ENCODE results near the gene NBEAL2.

NBEAL2 gene, protein sequence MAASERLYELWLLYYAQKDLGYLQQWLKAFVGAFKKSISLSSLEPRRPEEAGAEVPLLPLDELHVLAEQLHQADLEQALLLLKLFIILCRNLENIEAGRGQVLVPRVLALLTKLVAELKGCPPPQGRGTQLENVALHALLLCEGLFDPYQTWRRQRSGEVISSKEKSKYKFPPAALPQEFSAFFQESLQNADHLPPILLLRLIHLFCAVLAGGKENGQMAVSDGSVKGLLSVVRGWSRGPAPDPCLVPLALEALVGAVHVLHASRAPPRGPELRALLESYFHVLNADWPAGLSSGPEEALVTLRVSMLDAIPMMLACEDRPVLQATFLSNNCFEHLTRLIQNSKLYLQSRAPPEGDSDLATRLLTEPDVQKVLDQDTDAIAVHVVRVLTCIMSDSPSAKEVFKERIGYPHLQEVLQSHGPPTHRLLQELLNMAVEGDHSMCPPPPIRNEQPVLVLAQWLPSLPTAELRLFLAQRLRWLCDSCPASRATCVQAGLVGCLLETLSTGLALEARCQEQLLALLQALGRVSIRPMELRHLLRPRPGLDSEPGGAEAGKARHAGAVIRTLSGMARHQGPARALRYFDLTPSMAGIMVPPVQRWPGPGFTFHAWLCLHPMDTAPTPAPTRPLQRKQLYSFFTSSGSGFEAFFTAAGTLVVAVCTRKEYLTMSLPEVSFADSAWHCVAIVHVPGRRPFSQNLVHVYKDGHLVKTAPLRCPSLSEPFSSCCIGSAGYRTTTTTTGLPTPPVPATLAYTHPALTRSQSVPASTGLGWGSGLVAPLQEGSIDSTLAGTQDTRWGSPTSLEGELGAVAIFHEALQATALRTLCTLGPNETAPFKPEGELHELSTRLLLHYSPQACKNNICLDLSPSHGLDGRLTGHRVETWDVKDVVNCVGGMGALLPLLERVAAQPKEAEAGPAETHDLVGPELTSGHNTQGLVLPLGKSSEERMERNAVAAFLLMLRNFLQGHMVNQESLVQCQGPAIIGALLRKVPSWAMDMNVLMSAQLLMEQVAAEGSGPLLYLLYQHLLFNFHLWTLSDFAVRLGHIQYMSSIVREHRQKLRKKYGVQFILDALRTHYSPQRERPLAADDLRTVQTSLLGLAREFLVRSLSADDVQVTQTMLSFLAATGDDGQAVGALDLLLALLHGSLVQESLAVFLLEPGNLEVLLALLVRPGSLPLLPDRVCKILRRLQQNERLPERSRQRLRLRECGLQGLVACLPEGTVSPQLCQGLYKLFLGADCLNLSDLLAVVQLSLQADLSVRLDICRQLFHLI (N-terminal part only)

DNA sequence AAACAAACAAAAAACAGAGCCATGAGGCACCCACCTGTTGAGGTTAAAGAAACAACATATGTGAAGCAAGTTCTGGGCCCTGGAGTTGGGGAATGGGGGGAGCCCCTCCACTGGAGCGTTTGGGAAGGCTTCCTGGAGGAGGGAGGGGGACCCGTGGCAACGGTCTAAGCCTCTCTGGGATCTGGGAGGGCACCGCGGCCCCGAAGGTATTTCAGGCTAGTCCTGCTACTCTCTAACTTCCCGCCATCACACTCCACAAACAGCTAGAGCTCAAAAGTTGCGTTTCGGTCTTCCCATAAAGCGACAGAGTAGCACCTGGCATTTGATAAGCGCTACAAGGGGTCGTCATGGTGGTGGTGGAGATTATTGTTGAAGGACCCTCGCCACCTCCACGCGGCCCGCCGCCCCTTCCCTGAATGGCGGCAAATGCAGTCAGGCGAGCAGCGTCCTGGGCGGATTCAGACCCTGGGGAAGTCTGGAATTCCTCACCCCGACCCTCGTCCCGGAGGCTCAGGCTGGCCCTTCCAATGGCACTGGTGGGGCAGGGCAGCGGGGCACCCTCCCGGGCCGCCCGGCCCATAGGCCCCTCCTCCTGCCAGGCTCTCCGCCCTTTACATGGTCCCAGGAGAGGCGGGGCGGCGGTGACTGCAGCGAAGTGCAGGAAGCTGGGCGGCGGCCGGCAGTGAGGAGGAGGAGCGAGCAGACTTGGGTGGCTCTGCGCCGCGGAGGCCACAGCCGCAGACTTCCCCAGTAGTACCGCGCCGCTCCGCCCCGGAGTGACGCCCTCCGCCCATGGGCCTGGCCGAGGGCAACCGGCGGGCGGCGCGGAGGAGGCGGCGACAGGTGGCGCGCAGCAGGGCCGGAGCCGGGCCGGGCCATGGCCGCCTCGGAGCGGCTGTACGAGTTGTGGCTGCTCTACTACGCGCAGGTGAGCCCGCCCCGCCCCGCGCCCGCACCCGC, at the start of gene NBEAL2:
Gene NBEAL2 (plus strand): TSS at position 682 of the 960 bp plus-strand sequence. CDS start 196 bp downstream, at position 878.
- peak; percentile 98 for DNase-seq

DNA sequence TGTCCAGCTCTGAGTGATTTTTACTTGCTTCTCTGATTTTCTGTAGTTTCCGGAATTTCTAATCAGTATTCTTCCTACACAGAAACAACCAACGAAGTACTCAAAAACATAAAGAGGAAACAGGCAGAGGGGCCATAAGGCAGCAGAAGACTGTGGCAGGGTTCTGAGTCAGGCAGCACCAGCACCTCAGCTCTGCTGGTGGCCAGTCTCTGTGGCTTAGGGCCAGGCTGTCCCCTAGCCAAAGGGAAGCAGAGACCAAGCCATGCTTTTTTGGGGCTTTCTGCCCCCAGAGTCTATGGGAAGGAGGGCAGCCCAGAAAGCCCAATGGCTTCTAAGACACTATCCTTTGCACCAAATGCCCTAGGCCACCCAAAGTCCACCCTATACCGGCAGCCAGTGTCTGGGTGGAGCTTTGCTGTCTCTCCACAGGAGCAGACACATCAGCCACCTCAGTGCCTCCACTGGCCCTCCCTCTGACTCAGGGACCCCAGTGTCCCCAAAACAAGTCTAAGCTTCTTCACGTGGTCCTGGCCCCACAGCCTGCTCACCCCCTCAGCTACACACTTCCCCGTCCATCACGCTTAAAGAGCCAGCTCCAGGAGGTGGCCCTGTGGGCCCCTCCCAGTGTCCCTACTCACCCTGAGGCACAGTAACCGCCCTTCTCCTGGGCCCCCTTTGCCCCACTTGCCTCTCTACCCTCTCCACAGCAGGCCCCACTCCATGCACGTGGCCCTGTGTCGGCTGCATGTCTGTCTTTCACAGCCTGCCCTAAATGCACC, 49.1 kb upstream of the NBEAL2 start:
- DNase-seq = no peak

DNA sequence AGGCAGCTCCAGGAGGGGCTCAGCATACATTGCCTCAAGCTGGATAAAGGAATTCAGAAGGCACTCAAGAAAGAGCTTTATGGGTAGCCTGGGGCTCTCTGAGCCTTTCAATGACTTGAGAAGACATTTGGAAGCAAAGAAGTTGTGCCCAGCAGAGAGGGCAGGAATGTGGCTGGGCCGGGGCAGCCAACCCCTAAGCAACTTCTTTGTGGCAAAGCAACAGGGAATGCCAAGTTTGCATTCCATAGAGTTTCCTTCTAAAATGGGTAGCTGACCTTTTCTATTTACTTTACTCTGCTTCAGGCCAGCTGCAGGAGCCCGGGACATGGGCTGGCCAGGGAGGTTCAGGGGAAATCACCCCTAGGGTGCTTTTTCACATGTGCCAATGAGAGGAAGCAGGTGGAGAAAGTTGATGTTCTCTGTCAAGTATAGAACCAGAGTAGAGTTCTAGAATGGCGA, 48.5 kb upstream of the NBEAL2 start:
- DNase-seq = no peak

DNA sequence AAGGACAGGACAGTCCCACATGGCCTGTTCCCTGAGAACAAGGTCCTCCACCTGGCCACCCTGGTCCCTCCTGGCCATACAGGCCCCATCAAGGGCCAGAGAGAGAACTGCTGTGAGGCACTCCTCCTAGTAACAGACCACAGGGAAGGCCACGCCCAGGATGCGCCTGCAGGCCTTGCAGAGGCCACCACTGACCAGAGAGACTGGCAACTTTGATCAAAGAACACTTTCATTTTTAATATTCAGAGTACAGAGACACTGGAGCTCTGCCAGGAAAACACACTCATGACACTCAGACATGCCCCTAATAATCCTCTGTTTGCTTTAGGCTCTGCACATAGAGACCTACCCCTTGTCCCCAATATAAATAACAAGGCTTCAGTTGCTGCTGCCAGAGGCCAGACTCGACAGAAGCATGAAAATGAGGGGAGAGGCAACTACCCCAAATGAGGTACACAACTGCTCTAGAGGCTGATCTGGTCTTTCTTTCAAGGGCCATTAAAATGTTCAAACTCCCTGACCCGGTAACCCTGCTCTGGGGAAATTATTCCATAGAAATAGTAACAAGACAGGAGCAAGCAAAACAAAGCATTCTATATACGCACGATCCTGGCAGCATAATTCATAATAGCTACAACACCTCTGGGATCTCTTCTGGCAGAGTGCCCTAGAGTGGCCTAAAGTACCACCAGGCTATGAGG, 47.7 kb upstream of the NBEAL2 start:
- DNase-seq = peak; percentile 27

DNA sequence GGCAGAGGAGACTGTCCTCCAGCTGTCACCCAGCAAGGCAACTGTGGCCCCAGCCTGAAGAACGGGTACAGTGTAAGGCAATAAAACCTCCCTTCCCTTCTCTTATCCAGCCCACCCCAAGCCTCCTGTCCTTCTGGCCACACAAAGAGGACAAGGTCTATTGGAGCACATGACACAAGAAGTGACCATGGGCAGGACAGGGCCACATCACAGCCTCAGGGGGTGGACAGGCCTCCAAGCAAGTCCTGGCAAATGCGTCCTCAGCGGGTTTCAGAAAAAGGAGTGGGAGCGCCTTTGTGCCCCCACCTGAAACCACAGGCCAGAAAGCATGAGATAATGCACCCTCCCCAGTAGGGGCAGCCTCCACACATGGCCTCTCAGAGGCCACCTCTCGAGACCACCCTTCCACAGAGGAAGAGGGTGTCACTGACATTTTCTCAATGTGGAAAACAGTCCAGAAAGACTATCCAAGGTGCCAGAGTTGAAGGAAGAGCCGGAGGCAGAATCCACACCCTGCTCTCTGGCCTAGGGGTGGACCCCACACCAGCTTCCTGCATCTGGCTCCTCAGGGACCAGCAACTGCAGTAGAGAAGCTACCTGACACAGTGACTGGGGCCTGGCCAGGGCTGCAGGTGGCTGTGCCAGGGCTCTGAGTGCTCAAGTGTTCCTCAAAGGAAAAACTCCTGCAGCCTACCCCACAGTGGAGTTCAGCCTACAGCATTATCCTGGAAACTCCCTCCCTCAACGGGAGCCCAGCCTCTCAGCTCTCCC, 46.8 kb upstream of the NBEAL2 start:
- DNase-seq = no peak

DNA sequence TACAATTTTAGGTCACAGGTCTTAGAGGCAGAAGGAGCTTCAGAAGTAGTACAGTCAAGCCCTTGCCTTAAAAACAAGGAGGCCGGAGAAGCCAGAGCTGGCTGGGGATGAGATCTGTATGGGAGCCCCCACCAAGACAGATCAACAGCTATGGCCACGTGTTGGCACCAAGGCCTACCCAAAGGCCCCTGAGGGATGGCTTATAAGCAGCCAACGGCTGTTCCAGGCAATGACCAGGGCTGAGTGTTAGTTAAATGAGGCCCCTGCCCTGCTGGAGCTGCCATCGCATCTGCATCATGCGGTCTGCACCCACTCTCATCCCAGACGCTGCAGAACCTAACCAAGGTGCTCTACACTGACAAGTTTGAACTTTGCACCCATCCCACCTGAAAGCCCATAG, 46.2 kb upstream of the NBEAL2 start:
- no peak for DNase-seq

DNA sequence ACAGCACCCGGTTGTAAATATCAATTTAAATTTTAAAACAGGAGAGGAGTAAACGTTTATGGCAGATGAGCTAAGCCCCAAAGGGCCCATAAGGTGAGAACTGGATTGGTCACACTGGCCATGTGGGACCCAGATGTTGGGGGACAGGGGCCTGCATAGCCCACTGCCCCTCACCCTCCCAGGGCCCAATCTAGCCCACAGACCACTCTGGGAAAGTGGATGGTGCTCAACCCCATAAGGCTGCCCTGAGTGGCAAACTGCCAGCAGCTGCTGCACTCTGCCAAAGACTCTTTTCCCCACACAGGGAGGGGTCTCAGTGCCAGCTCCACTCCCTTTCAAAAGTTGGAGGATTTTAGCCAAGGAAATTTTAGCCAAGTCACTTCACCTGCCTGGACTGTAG, 45.4 kb upstream of the NBEAL2 start:
- no peak for DNase-seq

DNA sequence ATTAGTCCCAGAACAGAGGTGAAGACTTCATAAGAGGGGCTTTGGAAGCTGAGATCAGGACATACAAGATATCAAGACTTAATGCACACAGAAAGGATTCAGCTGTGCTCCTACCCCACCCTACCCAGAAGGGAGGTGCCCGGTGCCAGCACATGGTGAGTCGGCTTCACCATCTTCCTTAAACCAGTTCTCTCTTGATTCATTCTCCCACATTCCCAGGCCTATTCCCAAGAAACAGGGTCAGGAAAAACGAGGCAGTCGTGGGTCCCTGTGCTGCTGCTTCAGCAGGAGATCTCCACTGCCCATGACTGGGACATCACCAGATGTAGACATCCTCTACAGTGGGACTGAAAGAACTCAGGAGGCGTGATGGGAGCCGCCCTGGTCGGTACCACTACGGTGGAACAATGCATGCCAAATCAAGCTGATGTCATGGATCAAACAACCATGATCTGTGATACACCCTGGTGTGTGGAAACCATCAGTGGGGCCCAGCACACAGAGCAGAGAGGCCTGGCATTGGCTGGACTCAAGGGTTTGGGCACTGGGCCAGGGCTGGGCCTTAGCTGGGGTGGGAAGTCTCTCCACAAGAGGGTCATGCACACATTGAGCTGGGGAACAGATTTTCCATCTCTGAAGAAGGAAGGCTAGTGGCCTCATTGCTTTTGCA, 44.8 kb upstream of the NBEAL2 start:
- DNase-seq = no peak

DNA sequence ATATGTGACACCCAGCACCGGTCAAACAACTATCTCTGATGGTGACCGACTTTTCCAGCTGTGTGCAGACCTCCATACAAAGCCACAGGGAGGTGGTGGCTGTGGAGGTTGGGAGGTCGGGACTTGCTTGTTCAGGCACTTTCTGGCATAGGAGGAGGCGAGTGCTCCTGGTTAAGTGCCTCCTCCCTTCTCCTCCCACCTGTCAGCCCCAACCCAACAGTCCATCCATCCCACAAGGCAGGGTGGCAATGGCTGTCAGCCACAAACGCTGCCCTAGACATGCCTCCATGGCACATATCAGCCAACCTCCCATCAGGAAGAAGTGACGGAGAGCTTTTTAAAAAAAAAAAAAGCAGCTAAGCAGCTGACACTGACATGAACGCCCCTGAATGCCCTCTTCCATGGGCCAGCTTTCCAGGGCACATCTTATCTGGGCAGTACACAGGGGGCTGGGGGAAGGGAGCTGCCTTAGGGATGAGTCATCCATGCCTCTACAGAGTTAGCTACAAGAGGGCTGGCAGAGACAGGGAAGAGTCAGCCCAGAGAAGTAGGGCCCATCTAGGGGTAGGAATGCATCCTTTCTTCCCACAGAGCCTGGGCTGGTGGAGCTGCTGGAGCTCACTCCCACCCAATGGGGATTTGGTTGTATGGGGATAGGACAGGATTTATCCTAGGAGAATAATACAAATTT, 44.2 kb upstream of the NBEAL2 start:
- DNase-seq = no peak

DNA sequence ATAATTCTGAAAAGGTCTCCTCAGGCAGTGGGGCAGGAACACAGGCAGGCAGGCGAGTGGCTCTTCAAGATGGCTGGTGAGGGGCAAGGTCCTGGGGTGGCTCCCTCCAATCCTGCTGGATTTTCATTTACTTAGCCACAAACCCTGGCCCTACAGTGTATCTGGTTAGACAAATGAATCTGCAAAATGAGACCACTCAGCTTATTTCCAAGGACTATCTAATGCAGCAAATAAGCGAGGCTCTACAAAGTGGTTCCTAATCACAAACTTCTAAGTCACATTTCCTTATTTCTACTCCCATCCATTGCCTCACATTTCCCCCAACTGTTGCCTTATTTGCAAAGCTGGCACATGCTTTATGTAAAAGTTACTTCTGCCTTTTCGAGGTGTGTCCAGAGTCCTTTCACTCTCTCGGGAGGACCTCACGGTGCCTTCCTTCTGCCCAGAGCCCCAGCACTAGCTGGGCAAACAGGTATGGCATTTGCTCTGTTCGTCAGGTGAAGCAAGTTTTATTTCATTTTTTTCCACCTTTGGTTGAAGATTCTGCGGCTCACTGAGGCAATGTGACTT, 43.4 kb upstream of the NBEAL2 start:
- no peak for DNase-seq

DNA sequence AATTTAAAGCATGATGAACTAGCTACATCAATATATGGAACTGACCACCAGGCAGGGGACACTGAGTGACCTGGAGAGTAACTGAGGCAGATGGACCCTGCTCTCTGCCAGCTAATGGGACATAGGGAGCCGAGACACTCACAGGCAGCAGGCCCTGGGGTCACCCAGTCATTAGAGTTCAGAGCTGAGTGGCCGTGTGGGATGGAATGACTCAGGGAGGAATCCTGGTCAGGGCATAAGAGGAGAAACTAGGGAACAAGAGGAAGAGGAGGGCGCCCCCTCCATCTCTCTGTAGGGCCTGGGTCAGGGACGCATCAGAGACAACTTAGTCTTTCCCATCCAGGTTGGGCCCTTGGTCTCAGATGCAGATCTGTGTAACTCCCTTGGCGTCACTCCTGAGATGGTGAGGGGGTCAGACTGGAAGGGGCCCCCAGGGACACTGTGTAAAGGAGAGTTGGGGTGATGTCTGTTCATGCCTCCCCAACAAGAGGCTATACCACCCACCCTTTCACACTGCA, 42.7 kb upstream of the NBEAL2 start:
- no peak for DNase-seq

DNA sequence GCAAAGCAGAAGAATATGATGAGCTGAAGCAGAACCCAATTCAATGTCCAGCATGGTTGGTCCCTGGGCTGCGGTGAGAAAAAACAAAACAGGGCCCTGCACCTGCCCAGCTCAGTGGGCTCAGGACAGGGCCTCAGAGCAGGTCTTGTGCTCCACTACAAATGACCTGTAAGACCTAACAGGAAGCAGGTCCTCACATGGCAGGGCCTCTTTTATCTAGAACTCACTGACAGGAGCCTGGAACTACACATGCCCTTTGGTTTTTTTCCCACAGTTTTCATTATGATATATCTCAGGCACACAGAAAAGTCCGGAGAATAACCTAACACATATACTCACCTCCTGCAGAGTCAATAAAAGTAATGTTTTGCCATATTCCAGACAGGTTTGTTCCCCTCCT, 41.3 kb upstream of the NBEAL2 start:
- DNase-seq = no peak

DNA sequence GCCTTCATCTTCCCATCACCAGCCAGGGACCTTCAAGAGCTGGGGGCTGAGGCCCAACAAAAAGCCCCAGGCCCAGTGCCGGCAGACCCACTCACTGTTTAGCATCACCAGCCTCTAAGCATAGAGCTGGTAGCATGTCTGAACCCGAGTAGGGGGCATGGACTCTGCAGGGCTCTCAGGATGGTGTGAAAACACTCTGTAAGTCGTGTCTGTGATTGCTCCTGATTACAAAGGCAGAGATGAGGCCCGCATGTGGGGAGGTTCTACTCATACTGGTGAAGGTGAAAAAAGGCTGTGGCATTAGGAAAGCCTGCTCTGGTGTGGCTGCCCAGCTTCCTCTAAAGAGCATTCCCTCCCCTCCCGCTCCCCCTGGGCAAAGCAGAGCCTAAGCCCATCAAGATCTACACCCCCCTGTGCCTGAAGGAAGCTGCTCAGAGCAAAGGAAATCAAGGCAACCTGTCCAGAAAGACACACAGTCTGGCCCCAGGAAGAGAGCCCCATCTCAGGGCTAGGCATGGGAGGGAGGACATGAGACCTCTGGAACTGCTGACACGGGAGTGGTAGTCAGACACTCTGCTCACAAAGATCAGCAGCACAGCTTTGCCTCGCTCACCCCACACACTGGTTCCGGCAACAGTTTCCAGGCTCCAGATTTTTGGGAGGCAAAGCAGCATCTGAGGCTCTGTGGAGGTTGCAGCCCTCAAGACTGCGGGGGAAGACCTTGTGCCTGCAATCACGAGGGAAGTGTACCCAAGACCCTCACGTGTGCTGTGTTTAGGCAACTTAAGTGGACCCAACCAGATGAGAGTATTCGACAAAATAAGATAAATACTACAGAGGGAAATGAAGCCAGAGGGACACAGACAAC, 39.7 kb upstream of the NBEAL2 start:
- no peak for DNase-seq

DNA sequence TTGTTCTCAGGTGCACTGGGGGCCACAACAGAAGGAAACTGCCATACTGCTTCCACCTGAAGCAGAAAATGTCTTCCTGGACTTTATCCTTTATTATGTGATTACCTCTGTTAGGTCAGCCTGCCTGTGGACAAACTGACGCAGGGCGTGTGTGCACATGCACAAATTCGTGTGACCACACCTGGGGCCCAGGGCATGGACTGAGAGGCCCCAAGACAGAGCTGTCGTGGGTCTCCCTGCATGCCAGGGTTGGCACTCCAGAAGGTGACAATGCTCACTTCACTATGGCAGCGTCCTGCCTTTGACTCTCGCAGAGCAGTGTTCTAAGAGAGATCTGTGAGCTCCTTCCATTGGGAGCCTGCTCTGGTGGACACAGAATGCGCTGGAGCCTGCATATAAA, 37.4 kb upstream of the NBEAL2 start:
- no peak for DNase-seq

DNA sequence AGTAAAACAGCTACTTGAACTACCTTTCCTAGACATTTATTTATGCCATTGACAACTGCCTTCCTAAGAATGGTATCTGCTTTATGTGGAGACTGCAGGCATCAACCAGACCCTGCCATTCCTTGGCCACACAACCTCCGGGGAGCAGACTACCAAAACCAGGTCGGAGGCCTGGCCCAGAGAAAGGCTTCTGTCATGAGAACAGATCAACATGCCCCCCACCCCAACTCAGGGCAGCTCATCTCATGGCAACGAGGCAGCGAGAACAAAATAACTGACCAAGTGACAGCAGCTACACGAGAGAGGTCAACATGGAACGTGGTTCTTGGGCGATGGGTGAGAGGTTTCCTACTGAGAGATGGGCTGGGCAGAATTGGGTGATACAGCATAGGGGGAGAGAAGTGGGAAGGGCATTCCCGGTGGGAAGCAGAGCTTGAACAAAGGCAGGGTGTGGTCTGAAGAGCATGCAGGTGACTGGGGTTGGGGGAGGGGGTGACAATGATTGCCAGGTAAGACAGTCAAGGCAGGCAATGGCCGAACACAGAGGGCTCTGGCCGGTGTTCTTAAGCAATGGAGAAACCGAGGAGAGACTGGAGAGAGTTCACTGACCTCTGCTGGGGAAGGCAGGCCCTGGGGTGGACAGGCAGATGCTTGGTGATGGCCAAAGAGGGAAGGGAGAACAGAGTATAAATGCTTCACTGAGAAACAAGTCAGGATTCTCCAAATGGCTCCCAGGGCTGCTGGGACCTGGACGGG, 36.8 kb upstream of the NBEAL2 start:
- no peak for DNase-seq
